Naive thymus-derived CD4-positive, alpha-beta T cell (primary cell): Measurements from ENCODE around the gene ZNF185. TPM values are rescaled to one million over a fixed set of nuclear protein-coding genes. Genes with fewer than 3 reads are reported as not detected.

Experiments used
- ATAC-seq: fragments of 150-1000 bp; cut with Tn5 transposase; 2 replicates; pipeline ENCODE4 v1.10.0; 2021; ENCODE audit warnings: mild to moderate bottlenecking, moderate library complexity
- CTCF ChIA-PET: fragments of 350-600 bp; sonication (Branson Sonifier 250); formaldehyde crosslinking; loops from one replicate; lab custom pipeline; 2021; ENCODE audit warnings: antibody characterized with exemption; lab: Charles Lee
- POLR2A ChIA-PET: fragments of 350-600 bp; sonication (Branson Sonifier 250); formaldehyde crosslinking; loops from one replicate; lab custom pipeline; 2021; ENCODE audit warnings: antibody characterized with exemption, inconsistent platforms; lab: Charles Lee
- DNase-seq, 9 donors: peaks; one replicate each; pipeline versions ENCODE4 v3.0.0 to v3.0.0-alpha.2; 2020 to 2022; ENCODE audit warnings: mixed read lengths in 1 of 9
- H3K27ac ChIP-seq: one replicate; pipeline ENCODE4 v1.7.0; 2013; ENCODE audit warnings: mild to moderate bottlenecking, low read depth, low read length, moderate library complexity
- H3K27me3 ChIP-seq, 2 donors: one replicate each; pipeline ENCODE4 v1.7.0; 2013; ENCODE audit warnings: low read length in 2 of 2, mild to moderate bottlenecking in 2 of 2, moderate library complexity in 2 of 2; ENCODE audit not compliant: control insufficient read depth in 2 of 2, insufficient read depth in 2 of 2
- H3K36me3 ChIP-seq, 3 experiments: 1 replicate in 2 of 3; 2 replicates in 1 of 3; pipeline ENCODE4 v1.7.0; 2013; ENCODE audit warnings: low read length in 3 of 3, mild to moderate bottlenecking in 3 of 3, moderate library complexity in 1 of 3; ENCODE audit not compliant: insufficient read depth in 3 of 3, control insufficient read depth in 2 of 3
- H3K4me1 ChIP-seq, 2 donors: one replicate each; pipeline ENCODE4 v1.7.0; 2013; ENCODE audit warnings: low read length in 2 of 2, mild to moderate bottlenecking in 2 of 2, moderate library complexity in 1 of 2; ENCODE audit not compliant: control insufficient read depth in 2 of 2, insufficient read depth in 2 of 2
- H3K4me3 ChIP-seq: 2 replicates; pipeline ENCODE4 v1.7.0; 2013; ENCODE audit warnings: mild to moderate bottlenecking, low read length
- H3K9me3 ChIP-seq, 3 experiments: 1 replicate in 2 of 3; 2 replicates in 1 of 3; pipeline ENCODE4 v1.7.0; 2013; ENCODE audit warnings: low read length in 3 of 3; ENCODE audit not compliant: control insufficient read depth in 2 of 3
- H3K27ac Mint-ChIP-seq, 9 donors: one replicate each; pipeline ENCODE4 v1.8.0; 2020 to 2022; ENCODE audit warnings: mixed read lengths in 9 of 9, mild to moderate bottlenecking in 8 of 9, moderate library complexity in 5 of 9, inconsistent platforms in 2 of 9
- H3K27me3 Mint-ChIP-seq, 5 donors: one replicate each; pipeline ENCODE4 v1.8.0; 2021 to 2022; ENCODE audit warnings: mixed read lengths in 5 of 5, mild to moderate bottlenecking in 1 of 5
- H3K36me3 Mint-ChIP-seq, 5 donors: one replicate each; pipeline ENCODE4 v1.8.0; 2020 to 2022; ENCODE audit warnings: mixed read lengths in 5 of 5, mild to moderate bottlenecking in 3 of 5, inconsistent platforms in 1 of 5
- H3K4me1 Mint-ChIP-seq, 7 donors: one replicate each; pipeline ENCODE4 v1.8.0; 2020 to 2022; ENCODE audit warnings: mixed read lengths in 7 of 7, mild to moderate bottlenecking in 3 of 7, inconsistent platforms in 1 of 7
- H3K4me3 Mint-ChIP-seq, 10 donors: one replicate each; pipeline ENCODE4 v1.8.0; 2020 to 2022; ENCODE audit warnings: mild to moderate bottlenecking in 10 of 10, mixed read lengths in 10 of 10, moderate library complexity in 6 of 10, inconsistent platforms in 2 of 10
- H3K9me3 Mint-ChIP-seq, 11 donors: one replicate each; pipeline ENCODE4 v1.8.0; 2020 to 2022; ENCODE audit warnings: mixed read lengths in 11 of 11, mild to moderate bottlenecking in 4 of 11, inconsistent platforms in 1 of 11, moderate library complexity in 1 of 11
- intact Hi-C, 2 donors: fragments of 100-400 bp; cut with micrococcal nuclease; formaldehyde crosslinking; loops; one replicate each; pipeline ENCODE4 v1.15.1; 2023
- polyA plus RNA-seq, 2 donors: library from polyadenylated mRNA; unstranded; fragments of 300-500 nt; fragmentation: Illumina TruSeq; gene quantifications; one replicate each; pipeline ENCODE4 v1.2.3, GENCODE V29; 2021
- total RNA-seq, 6 experiments: library from RNA in 5 of 6; stranded (reverse) in 5 of 6; gene quantifications; 1 replicate in 5 of 6; 2 replicates in 1 of 6; pipeline ENCODE4 v1.2.3 and lab custom pipeline; 2021 to 2026

The ZNF185 gene
- total and polyA plus RNA-seq, 7 experiments from 2014 or later: 0.58 to 16.0 (median 3.2) TPM

DNA sequence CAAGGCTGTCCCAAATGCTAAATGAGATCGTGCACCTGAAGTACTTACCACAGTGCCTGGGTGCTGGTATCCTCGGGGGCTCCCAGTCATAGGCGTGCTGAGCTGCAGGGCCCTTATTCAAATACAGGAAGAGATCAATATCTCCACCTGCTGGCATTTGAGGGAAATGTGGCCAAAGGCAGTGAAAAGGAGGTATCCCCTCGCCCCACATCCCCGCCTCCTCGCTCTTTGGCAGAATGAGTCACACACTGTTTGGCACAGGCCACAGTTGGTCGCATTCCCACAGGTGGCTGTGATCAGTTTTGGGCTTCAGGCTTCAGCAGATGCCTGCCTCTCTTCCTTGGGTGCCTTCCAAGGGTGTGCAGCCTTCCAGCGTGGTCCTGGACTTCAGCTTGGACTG is 28.4 kb downstream of the ZNF185 start:
- H3K36me3 Mint-ChIP-seq: no peaks in the 10 kb centered on the region
- ChIA-PET CTCF (interaction anchor here (0.6 to 1.0 kb wide), 2 partner anchors 40 to 1772 kb away, joined by 3 read pairs; no protein-coding TSS in a partner anchor), POLR2A (no interaction called here)
- H3K9me3 ChIP-seq: no peaks in the 10 kb centered on the region
- H3K27ac Mint-ChIP-seq: no peak overlapping the region
- peaks cover 0 to 2% (median 0%) of the 10 kb centered on the region in 11 donors for H3K9me3 Mint-ChIP-seq
- H3K27me3 ChIP-seq: no peaks in the 10 kb centered on the region
- intact Hi-C loops: loop anchor here in 1 of 2 donors (1.0 kb wide), 1 partner anchor 22 kb away; no protein-coding TSS in a partner anchor
- H3K4me1 ChIP-seq: no peaks in the 10 kb centered on the region
- ATAC-seq (peak; percentile 77), DNase-seq (peak in 7 of 9 donors; percentile 5 to 36 (median 27))
- H3K4me3 Mint-ChIP-seq: no peak overlapping the region
- H3K27me3 Mint-ChIP-seq: no peaks in the 10 kb centered on the region
- H3K27ac ChIP-seq: no peak overlapping the region
- H3K4me1 Mint-ChIP-seq: peaks cover 0 to 17% (median 9%) of the 10 kb centered on the region in 7 donors
- H3K36me3 ChIP-seq: no peaks in the 10 kb centered on the region
- H3K4me3 ChIP-seq: no peak overlapping the region

DNA sequence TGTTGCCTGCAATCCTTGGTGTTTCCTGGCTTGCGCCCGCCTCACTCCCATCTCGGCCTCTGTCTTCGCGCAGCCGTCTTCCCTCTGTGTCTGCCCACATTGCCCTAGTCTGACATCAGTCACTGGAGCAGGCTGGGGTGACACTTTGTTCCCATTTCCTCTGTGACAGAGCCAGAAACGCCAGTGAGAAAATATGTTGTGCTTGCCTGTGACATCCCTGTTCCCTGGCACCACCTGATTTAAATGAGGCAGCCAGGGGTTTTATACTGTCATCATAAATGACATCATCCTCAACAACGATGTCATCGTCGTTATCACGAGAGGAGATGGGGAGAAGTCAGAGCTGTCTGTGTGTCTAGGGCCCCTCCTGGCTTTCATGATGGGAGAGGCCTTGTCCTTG is 29.1 kb downstream of the ZNF185 start:
- ATAC-seq (no peak), DNase-seq (no peak)
- H3K9me3 Mint-ChIP-seq: peaks cover 0 to 2% (median 0%) of the 10 kb centered on the region in 11 donors
- no peak overlapping the region for H3K4me3 Mint-ChIP-seq
- Histone ChIP-seq H3K27me3 (no peaks in the 10 kb centered on the region), H3K4me1 (no peaks in the 10 kb centered on the region), H3K4me3 (no peak overlapping the region), H3K27ac (no peak overlapping the region), H3K36me3 (no peaks in the 10 kb centered on the region), H3K9me3 (no peaks in the 10 kb centered on the region)
- ChIA-PET POLR2A (no interaction called here), CTCF (interaction anchor here (0.6 kb wide), 1 partner anchor 40 kb away, joined by 3 read pairs; no protein-coding TSS in a partner anchor)
- H3K36me3 Mint-ChIP-seq: no peaks in the 10 kb centered on the region
- no peak overlapping the region for H3K27ac Mint-ChIP-seq
- peaks cover 0 to 12% (median 8%) of the 10 kb centered on the region in 7 donors for H3K4me1 Mint-ChIP-seq
- no peaks in the 10 kb centered on the region for H3K27me3 Mint-ChIP-seq
- intact Hi-C loops: loop anchor here in 1 of 2 donors (1.0 kb wide), 1 partner anchor 23 kb away; no protein-coding TSS in a partner anchor

DNA sequence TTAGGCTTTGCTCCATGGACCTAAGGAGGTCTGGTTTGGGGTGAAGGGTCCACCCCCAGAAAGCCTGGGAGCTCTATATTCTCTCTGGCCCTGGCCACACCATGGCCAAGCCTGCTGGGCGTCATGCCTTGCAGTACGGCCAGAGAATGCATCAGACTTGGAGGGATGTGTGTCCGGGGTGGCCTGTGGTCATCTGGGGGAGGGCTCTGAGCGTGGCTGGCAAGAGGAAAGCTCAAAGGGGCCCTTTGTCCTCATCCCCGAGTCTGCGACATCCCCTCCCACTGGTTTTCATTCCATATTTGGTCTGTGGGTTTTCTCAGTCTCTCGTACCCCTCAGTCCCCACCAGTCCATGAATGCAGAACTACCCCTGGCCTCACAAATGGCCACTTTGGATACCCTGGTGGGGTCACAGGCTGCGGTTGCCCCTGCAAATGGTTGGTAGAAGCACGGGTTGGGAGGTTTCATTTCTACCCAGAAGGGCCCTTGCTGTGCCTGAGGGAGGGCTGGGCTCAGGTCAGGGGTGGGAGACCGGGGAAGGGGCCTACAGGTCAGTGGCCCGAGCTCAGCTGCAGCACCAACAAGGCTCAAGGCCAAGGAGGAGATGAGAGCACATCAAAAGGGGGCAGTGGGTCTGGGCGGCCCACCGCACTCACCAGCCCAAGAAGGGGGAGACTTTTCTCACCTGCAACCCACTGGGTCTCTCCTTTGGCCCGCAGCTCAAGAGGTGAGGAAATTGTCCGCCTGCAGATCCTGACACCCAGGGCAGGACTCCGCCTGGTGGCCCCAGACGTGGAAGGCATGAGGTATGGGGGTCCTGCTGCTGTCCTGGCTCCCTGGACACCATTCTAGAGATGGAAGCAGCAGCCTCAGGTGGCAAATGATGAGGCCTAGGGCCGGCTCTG is 30.2 kb downstream of the ZNF185 start:
- DNase-seq (no peak), ATAC-seq (no peak)
- ChIA-PET CTCF (no interaction called here), POLR2A (no interaction called here)
- no peaks in the 10 kb centered on the region for H3K27me3 ChIP-seq
- no peak overlapping the region for H3K4me3 ChIP-seq
- H3K36me3 Mint-ChIP-seq: no peaks in the 10 kb centered on the region
- no peaks in the 10 kb centered on the region for H3K36me3 ChIP-seq
- intact Hi-C loops: no loop called here
- H3K27ac ChIP-seq: no peak overlapping the region
- H3K27me3 Mint-ChIP-seq: no peaks in the 10 kb centered on the region
- no peaks in the 10 kb centered on the region for H3K4me1 ChIP-seq
- peaks cover 0 to 12% (median 8%) of the 10 kb centered on the region in 7 donors for H3K4me1 Mint-ChIP-seq
- no peak overlapping the region for H3K4me3 Mint-ChIP-seq
- no peak overlapping the region for H3K27ac Mint-ChIP-seq
- peaks cover 0 to 2% (median 0%) of the 10 kb centered on the region in 11 donors for H3K9me3 Mint-ChIP-seq
- H3K9me3 ChIP-seq: no peaks in the 10 kb centered on the region

DNA sequence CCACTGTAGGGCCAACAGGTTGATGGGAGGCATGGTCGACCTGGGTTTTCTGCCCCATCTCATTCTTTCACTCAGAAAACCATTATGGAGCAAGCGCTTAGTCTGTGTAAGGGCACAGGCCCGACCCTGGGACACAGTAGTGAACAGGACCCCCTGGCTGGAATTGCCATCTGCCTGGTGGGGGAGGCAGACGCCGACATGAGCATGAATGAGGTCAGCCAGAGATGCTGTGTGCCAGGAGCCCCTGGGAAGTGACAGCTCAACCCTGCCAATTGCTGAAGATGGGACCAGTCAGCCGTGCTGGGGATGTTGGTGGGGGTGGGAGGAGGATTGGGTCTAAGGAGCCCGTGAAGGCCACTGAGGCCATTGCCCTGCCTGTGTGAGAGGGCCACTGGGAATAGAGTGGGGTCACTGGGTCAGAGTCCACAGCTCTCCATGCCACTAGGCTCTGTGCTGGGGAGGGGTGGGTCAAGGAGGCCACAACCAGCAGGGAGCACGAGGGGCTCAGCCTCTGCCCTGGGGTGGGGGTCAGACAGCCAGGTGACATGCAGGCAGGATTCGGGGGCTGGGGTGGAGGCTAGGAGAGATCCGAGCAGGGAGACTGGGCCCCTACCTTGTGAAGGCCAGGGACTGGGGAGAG is 31.0 kb downstream of the ZNF185 start:
- no peak for ATAC-seq
- Histone ChIP-seq H3K4me3 (no peak overlapping the region), H3K4me1 (no peaks in the 10 kb centered on the region), H3K36me3 (no peaks in the 10 kb centered on the region), H3K9me3 (no peaks in the 10 kb centered on the region), H3K27me3 (no peaks in the 10 kb centered on the region), H3K27ac (no peak overlapping the region)
- H3K9me3 Mint-ChIP-seq: peaks cover 0 to 2% (median 0%) of the 10 kb centered on the region in 11 donors
- no peak for DNase-seq
- no peaks in the 10 kb centered on the region for H3K27me3 Mint-ChIP-seq
- POLR2A ChIA-PET: no interaction called here
- H3K36me3 Mint-ChIP-seq: no peaks in the 10 kb centered on the region
- no peak overlapping the region for H3K27ac Mint-ChIP-seq
- H3K4me1 Mint-ChIP-seq: peaks cover 0 to 6% (median 4%) of the 10 kb centered on the region in 7 donors
- CTCF ChIA-PET: no interaction called here
- no peak overlapping the region for H3K4me3 Mint-ChIP-seq
- intact Hi-C loops: no loop called here

DNA sequence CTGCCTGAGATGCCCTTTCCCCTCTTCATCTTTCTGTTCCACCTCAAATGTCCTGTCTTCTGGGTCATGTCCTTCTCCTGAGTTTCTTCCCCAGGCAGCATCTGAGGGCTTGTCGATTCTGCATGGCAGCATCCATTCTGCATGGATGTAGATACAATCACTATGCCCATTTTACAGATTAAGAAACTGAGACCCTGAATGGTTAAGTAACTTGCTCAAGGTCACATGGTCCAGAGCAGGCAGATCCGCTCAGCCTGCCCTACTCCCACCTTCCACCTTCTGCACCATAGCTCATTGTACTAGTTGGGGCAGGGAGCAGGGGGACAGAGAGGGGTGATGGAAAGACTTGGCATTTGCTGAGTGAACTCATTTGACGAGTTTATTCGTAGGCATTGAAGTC is 32.0 kb downstream of the ZNF185 start:
- Mint-ChIP-seq H3K27ac (no peak overlapping the region), H3K4me3 (no peak overlapping the region), H3K9me3 (peaks cover 0 to 2% (median 0%) of the 10 kb centered on the region in 11 donors), H3K36me3 (no peaks in the 10 kb centered on the region), H3K4me1 (peaks cover 0 to 5% (median 3%) of the 10 kb centered on the region in 7 donors), H3K27me3 (no peaks in the 10 kb centered on the region)
- no peaks in the 10 kb centered on the region for H3K27me3 ChIP-seq
- CTCF ChIA-PET: no interaction called here
- POLR2A ChIA-PET: no interaction called here
- no peak overlapping the region for H3K27ac ChIP-seq
- intact Hi-C loops: no loop called here
- H3K9me3 ChIP-seq: no peaks in the 10 kb centered on the region
- no peak overlapping the region for H3K4me3 ChIP-seq
- no peaks in the 10 kb centered on the region for H3K36me3 ChIP-seq
- no peak for DNase-seq
- no peaks in the 10 kb centered on the region for H3K4me1 ChIP-seq
- ATAC-seq: no peak

DNA sequence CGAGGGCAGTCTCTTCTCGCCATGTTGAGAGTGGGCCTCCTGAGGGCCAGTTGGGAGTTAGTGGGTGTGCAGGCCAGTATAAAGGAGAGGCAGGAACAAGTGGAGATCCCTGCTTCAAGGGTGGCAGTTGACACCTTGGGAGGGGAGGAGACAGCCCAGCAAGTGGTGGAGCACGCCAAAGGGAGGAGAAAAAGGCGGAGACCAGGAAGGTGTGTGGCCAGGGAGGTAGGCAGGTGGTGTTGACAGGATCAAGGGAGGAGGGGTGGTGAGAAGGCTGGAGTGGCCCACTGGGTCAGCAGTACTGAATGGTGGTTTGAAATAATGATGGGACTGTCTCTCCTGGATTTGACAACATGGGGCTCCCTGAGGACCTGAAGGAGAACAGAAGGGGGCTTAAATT is 32.6 kb downstream of the ZNF185 start:
- H3K4me3 Mint-ChIP-seq: no peak overlapping the region
- DNase-seq (no peak), ATAC-seq (no peak)
- POLR2A ChIA-PET: no interaction called here
- H3K27me3 Mint-ChIP-seq: no peaks in the 10 kb centered on the region
- no peaks in the 10 kb centered on the region for H3K36me3 ChIP-seq
- H3K27me3 ChIP-seq: no peaks in the 10 kb centered on the region
- peaks cover 0 to 2% (median 0%) of the 10 kb centered on the region in 11 donors for H3K9me3 Mint-ChIP-seq
- H3K36me3 Mint-ChIP-seq: no peaks in the 10 kb centered on the region
- no peak overlapping the region for H3K27ac ChIP-seq
- CTCF ChIA-PET: interaction anchor here (2.2 kb wide), 1 partner anchor 11 kb away, joined by 6 read pairs; no protein-coding TSS in a partner anchor
- no peaks in the 10 kb centered on the region for H3K9me3 ChIP-seq
- H3K4me1 Mint-ChIP-seq: peaks cover 0 to 5% (median 3%) of the 10 kb centered on the region in 7 donors
- H3K27ac Mint-ChIP-seq: no peak overlapping the region
- no peaks in the 10 kb centered on the region for H3K4me1 ChIP-seq
- no peak overlapping the region for H3K4me3 ChIP-seq
- intact Hi-C loops: no loop called here
